Activated naive CD8-positive, alpha-beta T cell treated with anti-CD3 and anti-CD28 coated beads, Interleukin-2, amount 50 U/mL, for 24 hours (primary cell): ENCODE results near the gene TBC1D8.

Experiments
- ATAC-seq: fragments of 150-1000 bp; cut with Tn5 transposase; one replicate; pipeline ENCODE4 v1.10.0; 2021
- DNase-seq: peaks from one replicate; pipeline ENCODE4 v3.0.0; 2021
- H3K27ac Mint-ChIP-seq: one replicate; pipeline ENCODE4 v1.8.0; 2021; ENCODE audit warnings: mild to moderate bottlenecking, mixed read lengths
- H3K27me3 Mint-ChIP-seq: one replicate; pipeline ENCODE4 v1.8.0; 2021; ENCODE audit warnings: mixed read lengths
- H3K36me3 Mint-ChIP-seq: one replicate; pipeline ENCODE4 v1.8.0; 2021; ENCODE audit warnings: low read depth, mixed read lengths
- H3K4me1 Mint-ChIP-seq: one replicate; pipeline ENCODE4 v1.8.0; 2021; ENCODE audit warnings: mixed read lengths
- H3K4me3 Mint-ChIP-seq: one replicate; pipeline ENCODE4 v1.8.0; 2021; ENCODE audit warnings: mild to moderate bottlenecking, moderate library complexity, mixed read lengths
- H3K9me3 Mint-ChIP-seq: one replicate; pipeline ENCODE4 v1.8.0; 2021; ENCODE audit warnings: mixed read lengths

The TBC1D8 gene

GRCh38 chr2:101011152-101011551 is 140.0 kb downstream of the TBC1D8 start:
- H3K4me3 Mint-ChIP-seq = no peak overlapping the region
- ATAC-seq = no peak
- H3K27me3 Mint-ChIP-seq = no peaks in the 10 kb centered on the region
- peak overlapping the region; percentile 23 for H3K27ac Mint-ChIP-seq
- H3K9me3 Mint-ChIP-seq = no peaks in the 10 kb centered on the region
- peaks cover 65% of the 10 kb centered on the region for H3K36me3 Mint-ChIP-seq
- DNase-seq = no peak
- peaks cover 25% of the 10 kb centered on the region for H3K4me1 Mint-ChIP-seq

GRCh38 chr2:101007415-101008345 is 143.5 kb downstream of the TBC1D8 start:
- Mint-ChIP-seq H3K36me3 (peaks cover 80% of the 10 kb centered on the region), H3K4me1 (peaks cover 55% of the 10 kb centered on the region), H3K9me3 (no peaks in the 10 kb centered on the region), H3K27me3 (no peaks in the 10 kb centered on the region), H3K27ac (peak overlapping the region; percentile 63), H3K4me3 (peak overlapping the region; percentile 18)
- ATAC-seq (peak; percentile 30), DNase-seq (no peak)

- H3K4me3 Mint-ChIP-seq = peak overlapping the region; percentile 96
- no peak for DNase-seq
- no peak for ATAC-seq
- peak overlapping the region; percentile 99 for H3K27ac Mint-ChIP-seq
- no peaks in the 10 kb centered on the region for H3K27me3 Mint-ChIP-seq
- H3K4me1 Mint-ChIP-seq = peaks cover 59% of the 10 kb centered on the region
- peaks cover 76% of the 10 kb centered on the region for H3K36me3 Mint-ChIP-seq
- no peaks in the 10 kb centered on the region for H3K9me3 Mint-ChIP-seq
These were observed 145.0 kb downstream of the TBC1D8 start for GRCh38 chr2:101006065-101006715.

DNA sequence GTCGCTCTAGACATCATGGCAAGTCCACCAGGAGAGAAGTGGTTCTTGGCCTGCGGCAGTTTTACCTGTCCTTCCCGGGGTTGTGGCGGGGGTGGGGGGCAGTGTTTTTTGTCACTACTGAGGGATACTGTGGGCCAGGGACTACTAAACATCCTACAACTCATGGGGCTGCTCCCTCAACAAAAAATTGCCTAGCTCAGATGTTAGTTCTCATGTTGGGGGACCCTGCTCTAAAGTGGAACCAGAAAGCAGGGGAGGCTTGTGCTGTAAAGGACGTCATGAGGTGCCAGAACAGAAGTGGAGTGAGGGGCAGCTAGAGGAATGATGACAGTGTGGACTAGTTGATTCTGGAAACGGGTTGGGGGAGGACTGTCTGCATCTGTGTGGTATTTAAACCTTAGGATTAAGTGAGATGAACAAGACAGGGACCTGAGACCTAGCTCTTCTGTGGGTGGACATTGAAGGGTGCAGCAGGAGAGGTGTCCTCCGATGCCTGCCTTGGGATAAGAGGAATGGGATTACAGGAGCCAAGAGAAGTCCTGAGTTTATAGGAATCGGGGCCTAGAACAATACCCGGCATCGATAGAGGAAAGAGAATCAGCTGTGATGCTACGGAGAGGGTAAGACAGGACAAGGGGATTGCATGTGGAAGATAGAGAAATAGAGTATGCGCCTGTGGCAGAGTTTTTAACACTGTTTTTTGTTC is 146.4 kb downstream of the TBC1D8 start:
- H3K4me1 Mint-ChIP-seq = peaks cover 60% of the 10 kb centered on the region
- ATAC-seq (no peak), DNase-seq (no peak)
- peak overlapping the region; percentile 96 for H3K4me3 Mint-ChIP-seq
- peaks cover 69% of the 10 kb centered on the region for H3K36me3 Mint-ChIP-seq
- H3K27me3 Mint-ChIP-seq = no peaks in the 10 kb centered on the region
- no peaks in the 10 kb centered on the region for H3K9me3 Mint-ChIP-seq
- H3K27ac Mint-ChIP-seq = peak overlapping the region; percentile 99

DNA sequence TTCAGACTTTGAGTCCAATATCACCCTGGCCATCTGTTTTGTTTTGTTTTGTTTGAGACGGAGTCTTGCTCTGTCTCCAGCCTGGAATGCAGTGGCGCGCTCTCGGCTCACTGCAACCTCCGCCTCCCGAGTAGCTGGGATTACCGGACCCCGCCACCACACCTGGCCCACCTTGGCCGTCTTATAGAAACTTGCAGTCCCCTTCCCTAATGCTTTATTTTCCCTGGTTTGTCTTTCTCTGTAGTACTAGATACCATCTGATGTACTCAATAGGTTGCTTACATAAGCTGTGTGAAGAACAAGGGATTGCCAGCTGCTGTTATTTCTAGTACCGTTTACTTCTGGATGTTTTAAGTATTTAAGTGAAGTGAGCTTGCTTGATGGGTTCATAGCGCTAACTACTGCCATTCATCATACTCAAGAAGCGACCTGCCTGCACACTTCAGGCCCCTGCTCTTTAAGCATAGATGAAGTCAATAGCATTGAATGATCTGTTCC is 147.9 kb downstream of the TBC1D8 start:
- Mint-ChIP-seq H3K4me3 (peak overlapping the region; percentile 96), H3K36me3 (peaks cover 61% of the 10 kb centered on the region), H3K27ac (peak overlapping the region; percentile 99), H3K4me1 (peaks cover 56% of the 10 kb centered on the region), H3K9me3 (no peaks in the 10 kb centered on the region), H3K27me3 (no peaks in the 10 kb centered on the region)
- ATAC-seq = no peak
- no peak for DNase-seq

- H3K27me3 Mint-ChIP-seq = no peaks in the 10 kb centered on the region
- no peaks in the 10 kb centered on the region for H3K9me3 Mint-ChIP-seq
- peaks cover 55% of the 10 kb centered on the region for H3K36me3 Mint-ChIP-seq
- H3K27ac Mint-ChIP-seq = peak overlapping the region; percentile 99
- H3K4me1 Mint-ChIP-seq = peaks cover 51% of the 10 kb centered on the region
- ATAC-seq = peak; percentile 3
- peak overlapping the region; percentile 96 for H3K4me3 Mint-ChIP-seq
- DNase-seq = no peak
These were observed 148.5 kb downstream of the TBC1D8 start for GRCh38 chr2:101002562-101003277.

- Mint-ChIP-seq H3K27me3 (no peaks in the 10 kb centered on the region), H3K4me1 (peaks cover 46% of the 10 kb centered on the region), H3K4me3 (peak within 1 kb of the TSS; percentile 96), H3K27ac (peak within 1 kb of the TSS; percentile 99), H3K36me3 (peaks cover 48% of the 10 kb centered on the region), H3K9me3 (no peaks in the 10 kb centered on the region)
- ATAC-seq = peak; percentile 88
- peak; percentile 96 for DNase-seq
These were observed 149.3 kb downstream of the TBC1D8 start, which contains the start of gene RPL31 for GRCh38 chr2:101001691-101002561. TSS of gene RPL31 (plus strand) at chr2:101002289. CDS start at chr2:101002702, 413 bp downstream.

GRCh38 chr2:100999995-101000394 is 151.2 kb downstream of the TBC1D8 start:
- H3K4me1 Mint-ChIP-seq = peaks cover 30% of the 10 kb centered on the region
- H3K36me3 Mint-ChIP-seq = peaks cover 29% of the 10 kb centered on the region
- DNase-seq (no peak), ATAC-seq (no peak)
- H3K4me3 Mint-ChIP-seq = no peak overlapping the region
- no peaks in the 10 kb centered on the region for H3K27me3 Mint-ChIP-seq
- H3K9me3 Mint-ChIP-seq = no peaks in the 10 kb centered on the region
- no peak overlapping the region for H3K27ac Mint-ChIP-seq

- DNase-seq (no peak), ATAC-seq (no peak)
- Mint-ChIP-seq H3K4me3 (no peak overlapping the region), H3K4me1 (peaks cover 13% of the 10 kb centered on the region), H3K27me3 (no peaks in the 10 kb centered on the region), H3K9me3 (no peaks in the 10 kb centered on the region), H3K36me3 (peaks cover 11% of the 10 kb centered on the region), H3K27ac (no peak overlapping the region)
These were observed 153.0 kb downstream of the TBC1D8 start for GRCh38 chr2:100998235-100998573.

- no peak for DNase-seq
- H3K4me3 Mint-ChIP-seq = no peak overlapping the region
- H3K36me3 Mint-ChIP-seq = peaks cover 6% of the 10 kb centered on the region
- ATAC-seq = no peak
- H3K9me3 Mint-ChIP-seq = no peaks in the 10 kb centered on the region
- peaks cover 12% of the 10 kb centered on the region for H3K4me1 Mint-ChIP-seq
- H3K27ac Mint-ChIP-seq = no peak overlapping the region
- no peaks in the 10 kb centered on the region for H3K27me3 Mint-ChIP-seq
These were observed 153.5 kb downstream of the TBC1D8 start for GRCh38 chr2:100997509-100998234.

DNA sequence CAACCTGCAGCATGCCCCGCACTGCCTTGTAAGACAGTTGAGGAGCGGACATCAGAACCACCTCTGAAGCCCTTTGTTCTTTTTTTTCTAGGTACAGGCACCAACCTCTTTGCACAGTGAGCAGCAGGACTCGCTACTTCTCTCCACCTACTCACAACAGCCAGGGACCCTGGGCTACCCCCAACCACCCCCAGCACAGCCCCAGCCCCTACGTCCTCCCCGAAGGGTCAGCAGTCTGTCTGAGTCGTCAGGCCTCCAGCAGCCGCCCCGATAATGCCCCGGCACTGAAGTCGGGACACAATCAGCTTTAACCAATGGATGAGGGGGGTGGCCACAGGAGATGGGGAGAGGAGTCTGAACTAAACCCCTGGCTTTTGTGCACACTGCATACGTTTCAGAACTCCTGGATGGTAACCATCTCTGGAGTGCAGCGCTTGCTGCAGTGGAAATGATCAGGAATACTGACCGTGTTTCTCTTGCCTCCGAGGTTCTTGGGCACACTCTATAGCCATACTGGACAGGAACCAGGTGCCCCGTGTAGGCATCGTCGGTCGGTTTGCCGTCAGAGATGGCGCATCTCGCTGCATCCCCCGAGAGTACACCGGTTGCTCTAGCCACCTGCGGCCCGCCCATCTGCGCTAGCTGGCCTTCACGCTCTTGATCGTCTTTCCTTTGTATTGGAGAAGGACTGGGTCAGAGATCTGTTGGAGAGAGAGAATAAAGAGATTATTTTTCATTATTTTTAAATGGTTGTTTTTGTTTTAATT is 155.7 kb downstream of the TBC1D8 start:
- no peaks in the 10 kb centered on the region for H3K27me3 Mint-ChIP-seq
- H3K4me3 Mint-ChIP-seq = no peak overlapping the region
- no peaks in the 10 kb centered on the region for H3K9me3 Mint-ChIP-seq
- H3K27ac Mint-ChIP-seq = no peak overlapping the region
- H3K4me1 Mint-ChIP-seq = peaks cover 5% of the 10 kb centered on the region
- ATAC-seq (no peak), DNase-seq (no peak)
- no peaks in the 10 kb centered on the region for H3K36me3 Mint-ChIP-seq

- Mint-ChIP-seq H3K4me3 (no peak overlapping the region), H3K27me3 (no peaks in the 10 kb centered on the region), H3K27ac (no peak overlapping the region), H3K4me1 (peaks cover 5% of the 10 kb centered on the region), H3K9me3 (no peaks in the 10 kb centered on the region), H3K36me3 (no peaks in the 10 kb centered on the region)
- ATAC-seq (no peak), DNase-seq (no peak)
These were observed 157.9 kb downstream of the TBC1D8 start for GRCh38 chr2:100993294-100993693.
